Skeletal muscle satellite cell (primary cell): ENCODE measurements around the gene DDRGK1.
"Not testable (repeated sequence)": the region's sequence is repeated elsewhere in the genome, so short reads cannot be mapped to it uniquely, and the experiment has no call there.

Source experiments
- H3K27me3 ChIP-seq: 2 replicates; pipeline ENCODE4 v1.7.0; 2013; ENCODE audit warnings: low read length; ENCODE audit not compliant: control insufficient read depth, insufficient read depth
- H3K36me3 ChIP-seq: 2 replicates; pipeline ENCODE4 v1.7.0; 2013; ENCODE audit warnings: mild to moderate bottlenecking, control low read depth, low read length; ENCODE audit not compliant: insufficient read depth
- H3K4me1 ChIP-seq: 2 replicates; pipeline ENCODE4 v1.7.0; 2013; ENCODE audit warnings: low read length; ENCODE audit not compliant: control insufficient read depth, insufficient read depth
- H3K4me2 ChIP-seq: 2 replicates; pipeline ENCODE4 v1.7.0; 2013; ENCODE audit warnings: mild to moderate bottlenecking, low read length
- H3K4me3 ChIP-seq: 2 replicates; pipeline ENCODE4 v1.7.0; 2013; ENCODE audit warnings: low read length
- H3K9ac ChIP-seq: 2 replicates; pipeline ENCODE4 v1.7.0; 2013; ENCODE audit warnings: mild to moderate bottlenecking, low read depth, low read length, moderate library complexity
- H3K9me3 ChIP-seq: replicated peaks from 2 replicates; pipeline ENCODE4 v1.7.0; 2013; ENCODE audit warnings: mild to moderate bottlenecking, control low read depth, low read length

The DDRGK1 gene

DNA sequence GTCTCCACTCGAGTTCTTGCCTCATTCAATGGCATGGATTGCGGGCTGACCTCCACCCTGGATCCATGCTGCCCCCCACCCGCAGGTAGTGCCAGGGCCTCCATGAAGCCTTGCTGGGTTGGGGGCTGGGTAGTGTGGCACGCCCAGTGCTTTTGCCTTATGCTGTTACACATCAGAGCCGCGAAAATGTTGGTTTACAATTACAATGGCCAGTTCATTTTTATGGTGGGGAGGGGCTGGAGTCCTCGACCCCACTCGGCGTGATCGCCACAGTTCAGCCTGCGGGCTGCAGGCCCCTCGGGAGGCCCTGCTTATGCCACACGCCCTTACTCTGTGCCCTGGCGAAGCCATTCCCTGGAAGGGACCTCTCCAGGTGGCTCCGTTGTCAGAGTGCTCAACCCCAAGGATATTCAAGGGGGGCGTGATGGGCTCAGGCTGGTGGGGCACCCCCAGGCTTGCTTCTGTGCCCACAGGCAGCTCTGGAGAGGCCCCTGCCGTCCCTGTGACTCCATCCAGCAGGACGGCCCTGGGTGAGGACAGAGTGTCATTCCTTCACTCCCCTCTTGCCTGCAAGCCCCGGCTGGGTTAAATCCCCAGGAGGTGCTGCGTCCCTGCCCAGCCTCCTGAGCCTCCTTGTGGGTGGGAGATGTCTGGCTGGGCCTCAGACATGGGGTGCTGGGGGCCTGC is 19.7 kb upstream of the DDRGK1 start:
- H3K4me1 ChIP-seq, result peaks cover 10% of the 10 kb centered on the region
- no peaks in the 10 kb centered on the region for H3K27me3 ChIP-seq
- H3K36me3 ChIP-seq, result peaks cover 36% of the 10 kb centered on the region
- no peak overlapping the region for H3K9ac ChIP-seq
- H3K9me3 ChIP-seq, result no peaks in the 10 kb centered on the region
- no peak overlapping the region for H3K4me2 ChIP-seq
- H3K4me3 ChIP-seq, result no peak overlapping the region

DNA sequence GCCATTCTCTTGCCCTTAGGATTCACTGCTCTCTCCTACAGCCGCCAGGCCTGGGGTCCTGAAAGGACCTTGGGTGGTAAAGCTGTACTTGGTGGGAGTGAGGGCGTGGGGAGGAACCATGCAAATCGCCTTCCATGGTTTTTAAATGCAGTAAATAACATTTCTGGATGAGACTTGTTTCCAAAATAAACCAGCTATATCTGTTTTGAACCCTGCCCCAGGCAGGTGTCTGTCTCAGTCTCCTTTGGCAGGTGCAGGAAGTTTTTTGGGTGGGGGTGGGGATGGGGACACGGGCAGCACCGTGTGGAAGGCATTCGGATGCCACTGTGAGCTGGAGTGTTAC is 19.1 kb upstream of the DDRGK1 start:
- H3K4me3 ChIP-seq, result no peak overlapping the region
- peaks cover 10% of the 10 kb centered on the region for H3K4me1 ChIP-seq
- H3K36me3 ChIP-seq, result peaks cover 38% of the 10 kb centered on the region
- H3K9ac ChIP-seq, result no peak overlapping the region
- H3K9me3 ChIP-seq, result no peaks in the 10 kb centered on the region
- H3K27me3 ChIP-seq, result no peaks in the 10 kb centered on the region
- H3K4me2 ChIP-seq, result no peak overlapping the region

DNA sequence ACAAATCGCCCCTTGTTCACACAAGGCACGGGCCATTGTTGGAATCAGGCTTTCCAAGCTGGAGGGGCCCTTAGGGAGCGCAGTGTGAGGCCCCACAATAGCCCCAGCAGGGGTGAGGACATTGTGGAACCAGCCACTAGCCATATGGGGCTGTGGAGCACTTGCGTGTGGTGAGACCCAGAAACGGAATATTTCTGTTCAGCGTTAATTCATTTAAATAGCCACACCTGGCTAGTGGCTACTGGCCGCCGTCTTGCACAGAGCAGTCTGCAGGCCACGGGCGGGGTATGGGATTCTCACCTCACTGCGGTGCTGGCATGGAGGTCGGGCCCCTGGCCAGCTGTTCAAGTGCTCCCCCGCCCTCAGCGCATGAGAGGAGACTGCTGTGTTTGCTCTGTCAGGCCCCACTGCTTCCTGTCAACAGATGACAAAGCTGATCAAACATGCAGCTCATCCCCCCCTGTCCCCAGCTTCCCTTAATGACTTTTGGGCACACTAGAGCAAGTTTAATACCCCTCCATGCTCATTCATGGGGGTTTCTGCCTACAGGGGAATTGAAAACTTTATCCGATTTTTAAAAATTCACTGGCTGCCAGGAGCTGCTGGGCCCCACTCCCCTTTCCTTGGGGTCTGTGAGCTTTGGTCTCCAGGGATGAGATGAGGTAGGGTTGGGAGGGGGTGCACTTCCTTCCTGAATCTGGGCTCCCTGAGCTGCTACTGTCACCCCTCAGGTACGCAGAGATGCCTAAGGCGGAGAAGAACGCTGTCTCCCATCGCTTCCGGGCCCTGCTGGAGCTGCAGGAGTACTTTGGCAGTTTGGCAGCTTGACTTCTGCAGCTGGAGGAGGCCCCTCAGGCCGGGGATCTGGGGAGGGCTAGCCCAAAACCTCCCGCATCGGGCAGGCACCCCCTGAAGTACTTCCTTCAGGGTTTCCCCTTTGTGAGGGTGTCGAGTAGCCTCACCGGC is 18.4 kb upstream of the DDRGK1 start:
- Histone ChIP-seq H3K27me3 (no peaks in the 10 kb centered on the region), H3K9ac (no peak overlapping the region), H3K36me3 (peaks cover 39% of the 10 kb centered on the region)

DNA sequence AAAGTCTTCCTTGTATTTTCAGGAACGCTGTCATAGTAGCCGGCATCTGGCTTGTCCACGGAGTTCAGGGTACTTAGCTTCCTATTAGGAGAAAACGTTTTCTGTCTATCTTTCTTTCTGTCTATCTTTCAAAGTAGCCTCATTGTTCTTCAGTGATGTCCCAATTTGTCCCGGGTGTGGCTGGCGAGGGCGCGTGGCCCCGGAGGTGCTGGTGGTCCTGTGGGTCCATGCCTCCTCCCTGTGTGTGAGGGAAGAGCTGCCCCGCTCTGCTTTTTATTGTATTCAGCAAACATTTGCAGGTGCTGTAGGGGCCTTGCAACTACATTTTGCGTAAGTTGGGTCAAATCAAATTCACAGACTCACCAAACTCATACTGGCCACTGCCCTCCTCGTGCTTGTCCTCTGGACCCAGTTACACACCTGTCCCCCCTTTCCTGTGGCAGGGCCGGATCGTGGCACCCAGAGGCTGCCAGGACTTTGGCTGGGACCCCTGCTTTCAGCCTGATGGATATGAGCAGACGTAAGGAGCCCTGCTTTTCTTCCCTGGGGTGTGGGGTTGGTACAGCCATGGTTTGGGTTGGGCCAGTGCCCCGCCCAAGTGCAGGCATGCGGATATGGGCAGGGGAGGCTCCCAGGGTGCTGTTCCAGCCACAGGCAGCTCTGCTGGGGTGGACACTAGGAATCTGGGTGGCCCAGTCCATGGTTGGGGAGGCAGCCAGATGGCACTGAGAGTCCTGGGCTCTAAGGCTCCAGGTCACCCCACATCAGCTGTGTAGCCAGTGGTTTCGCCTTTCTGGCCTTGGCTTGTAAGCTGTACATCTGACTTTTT is 17.1 kb upstream of the DDRGK1 start:
- H3K9ac ChIP-seq, result no peak overlapping the region
- H3K36me3 ChIP-seq, result peaks cover 37% of the 10 kb centered on the region
- H3K4me3 ChIP-seq, result no peak overlapping the region
- peaks cover 10% of the 10 kb centered on the region for H3K4me1 ChIP-seq
- no peak overlapping the region for H3K4me2 ChIP-seq
- H3K9me3 ChIP-seq, result no peaks in the 10 kb centered on the region
- H3K27me3 ChIP-seq, result no peaks in the 10 kb centered on the region

More for the DNA sequence above, 18.4 kb upstream of the DDRGK1 start:
- Histone ChIP-seq H3K4me3 (no peak overlapping the region), H3K4me1 (peaks cover 10% of the 10 kb centered on the region), H3K4me2 (no peak overlapping the region), H3K9me3 (no peaks in the 10 kb centered on the region)

DNA sequence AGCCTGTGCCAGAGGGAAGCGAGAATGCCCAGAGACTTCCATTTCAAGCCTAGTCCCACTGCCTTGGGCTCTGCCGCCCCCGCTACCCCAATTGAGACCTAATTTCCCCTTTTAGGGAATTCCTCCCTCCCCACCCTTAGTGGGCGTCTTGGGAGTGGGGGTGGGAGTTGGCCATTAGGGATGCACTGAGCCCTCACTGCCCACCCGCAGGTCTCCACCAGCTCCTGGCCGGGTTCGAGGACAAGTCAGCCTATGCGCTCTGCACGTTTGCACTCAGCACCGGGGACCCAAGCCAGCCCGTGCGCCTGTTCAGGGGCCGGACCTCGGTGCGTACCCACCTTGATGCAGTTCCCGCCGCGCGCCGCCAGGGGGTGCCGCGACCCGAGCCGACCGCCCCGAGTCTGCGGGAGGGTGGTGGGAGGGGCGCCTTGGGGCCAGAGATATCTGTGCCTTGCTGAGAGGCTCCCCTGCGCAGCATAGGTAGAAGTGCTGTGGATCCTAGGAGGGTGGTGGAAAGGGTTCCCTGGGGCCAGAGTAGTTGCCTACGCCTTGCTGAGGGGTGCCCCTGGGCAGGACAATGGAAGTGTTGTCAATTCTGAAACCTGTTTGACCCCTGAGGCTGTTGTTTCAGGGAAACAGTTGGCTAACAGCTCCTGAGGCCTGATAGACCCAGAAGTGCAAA is 14.0 kb upstream of the DDRGK1 start:
- H3K4me1 ChIP-seq, result peaks cover 6% of the 10 kb centered on the region
- no peak overlapping the region for H3K9ac ChIP-seq
- H3K36me3 ChIP-seq, result peaks cover 53% of the 10 kb centered on the region
- no peaks in the 10 kb centered on the region for H3K27me3 ChIP-seq
- no peak overlapping the region for H3K4me2 ChIP-seq
- no peak overlapping the region for H3K4me3 ChIP-seq
- H3K9me3 ChIP-seq, result no peaks in the 10 kb centered on the region

DNA sequence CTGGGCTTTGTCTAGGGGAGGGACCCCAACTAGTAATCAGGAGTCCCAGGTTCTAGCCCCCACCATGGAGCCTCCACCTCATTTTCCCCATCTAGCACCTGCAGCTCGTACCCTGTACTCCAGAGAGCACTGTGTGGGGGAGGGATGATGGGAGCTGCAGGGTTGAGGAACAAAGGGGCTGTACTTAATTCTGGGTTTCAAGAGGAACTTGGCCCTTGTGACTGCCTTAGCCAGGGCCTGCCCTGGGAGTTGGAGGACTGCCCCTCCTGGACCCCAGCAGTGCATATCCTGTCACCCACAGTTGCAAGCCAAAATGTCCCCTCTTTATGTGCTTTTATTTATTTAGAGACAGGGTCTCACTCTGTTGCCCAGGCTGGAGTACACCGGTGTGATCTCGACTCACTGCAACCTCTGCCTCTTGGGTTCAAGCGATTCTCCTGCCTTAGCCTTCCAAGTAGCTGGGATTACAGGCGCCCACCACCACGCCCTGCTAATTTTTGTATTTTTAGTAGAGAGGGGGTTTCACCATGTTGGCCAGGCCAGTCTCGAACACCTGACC is 11.0 kb upstream of the DDRGK1 start:
- not testable (repeated sequence) for H3K27me3 ChIP-seq, H3K4me3 ChIP-seq, H3K9me3 ChIP-seq, H3K9ac ChIP-seq, H3K4me1 ChIP-seq, H3K4me2 ChIP-seq
- H3K36me3 ChIP-seq, result peaks cover 35% of the 10 kb centered on the region

DNA sequence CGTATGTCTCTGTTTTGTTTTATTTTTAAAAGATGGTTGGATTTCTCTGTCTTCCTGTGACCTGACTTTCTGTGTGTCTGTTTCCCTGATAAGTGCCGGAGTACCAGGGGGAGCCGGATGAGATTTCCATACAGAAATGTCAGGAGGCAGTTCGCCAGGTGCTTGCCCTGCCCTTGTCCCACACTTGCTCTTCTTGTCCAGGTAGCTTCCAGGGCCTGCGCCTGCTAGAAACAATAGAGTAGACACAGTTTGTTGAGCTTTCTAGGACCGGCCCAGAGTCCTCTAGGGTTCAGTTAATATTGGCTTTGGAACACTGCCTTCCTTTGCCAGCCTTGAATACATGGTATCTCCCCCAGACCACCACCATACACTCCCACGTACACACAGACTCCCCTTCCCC is 8.7 kb upstream of the DDRGK1 start:
- no peak overlapping the region for H3K9ac ChIP-seq
- H3K4me1 ChIP-seq, result peaks cover 12% of the 10 kb centered on the region
- no peak overlapping the region for H3K4me3 ChIP-seq
- no peaks in the 10 kb centered on the region for H3K9me3 ChIP-seq
- H3K36me3 ChIP-seq, result peaks cover 26% of the 10 kb centered on the region
- no peaks in the 10 kb centered on the region for H3K27me3 ChIP-seq
- H3K4me2 ChIP-seq, result no peak overlapping the region

DNA sequence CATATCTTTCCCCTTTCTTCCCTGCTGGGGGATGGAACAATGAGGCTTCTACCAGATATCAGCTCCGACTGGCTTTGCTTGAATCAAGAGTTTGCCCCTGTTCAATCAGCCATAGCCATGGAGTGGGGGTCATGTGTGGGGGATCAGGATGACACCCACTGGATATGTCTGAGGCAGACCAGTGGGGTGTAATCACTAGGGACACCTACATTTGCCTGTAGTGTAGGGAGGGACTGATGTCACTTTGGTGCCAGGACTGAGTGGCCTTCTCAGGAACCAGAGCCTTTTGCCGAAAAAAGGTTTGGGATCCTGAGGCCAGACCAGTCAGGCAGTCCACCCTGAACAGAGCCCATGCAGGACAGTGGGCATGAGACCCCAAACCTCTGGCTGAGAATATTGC is 5.9 kb upstream of the DDRGK1 start:
- no peaks in the 10 kb centered on the region for H3K9me3 ChIP-seq
- H3K4me1 ChIP-seq, result peaks cover 16% of the 10 kb centered on the region
- no peaks in the 10 kb centered on the region for H3K27me3 ChIP-seq
- peak overlapping the region; percentile 92 for H3K9ac ChIP-seq
- peak overlapping the region; percentile 97 for H3K4me2 ChIP-seq
- H3K4me3 ChIP-seq, result peak overlapping the region; percentile 92
- H3K36me3 ChIP-seq, result peaks cover 19% of the 10 kb centered on the region

DNA sequence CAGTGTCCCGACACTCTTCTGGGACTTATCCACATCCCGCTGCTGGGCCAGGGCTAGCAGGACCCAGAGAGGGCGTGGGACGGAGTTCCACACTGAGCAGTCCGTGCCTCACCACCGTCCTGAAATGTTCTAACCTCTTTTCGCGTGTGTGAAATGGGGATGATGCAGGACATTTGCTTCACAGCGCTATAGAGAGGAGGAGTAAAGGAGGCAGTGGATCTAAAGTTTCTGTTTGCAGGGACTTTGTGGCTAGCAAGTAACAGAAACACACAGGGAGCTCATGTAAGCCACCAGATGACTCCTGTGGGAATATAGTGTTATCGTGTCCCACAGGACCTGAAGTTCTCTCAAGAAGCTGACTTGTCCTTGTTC is 5.5 kb upstream of the DDRGK1 start:
- H3K36me3 ChIP-seq, result peaks cover 15% of the 10 kb centered on the region
- peak overlapping the region; percentile 97 for H3K4me2 ChIP-seq
- H3K9ac ChIP-seq, result peak overlapping the region; percentile 92
- H3K9me3 ChIP-seq, result no peaks in the 10 kb centered on the region
- peaks cover 16% of the 10 kb centered on the region for H3K4me1 ChIP-seq
- H3K27me3 ChIP-seq, result no peaks in the 10 kb centered on the region
- peak overlapping the region; percentile 92 for H3K4me3 ChIP-seq

DNA sequence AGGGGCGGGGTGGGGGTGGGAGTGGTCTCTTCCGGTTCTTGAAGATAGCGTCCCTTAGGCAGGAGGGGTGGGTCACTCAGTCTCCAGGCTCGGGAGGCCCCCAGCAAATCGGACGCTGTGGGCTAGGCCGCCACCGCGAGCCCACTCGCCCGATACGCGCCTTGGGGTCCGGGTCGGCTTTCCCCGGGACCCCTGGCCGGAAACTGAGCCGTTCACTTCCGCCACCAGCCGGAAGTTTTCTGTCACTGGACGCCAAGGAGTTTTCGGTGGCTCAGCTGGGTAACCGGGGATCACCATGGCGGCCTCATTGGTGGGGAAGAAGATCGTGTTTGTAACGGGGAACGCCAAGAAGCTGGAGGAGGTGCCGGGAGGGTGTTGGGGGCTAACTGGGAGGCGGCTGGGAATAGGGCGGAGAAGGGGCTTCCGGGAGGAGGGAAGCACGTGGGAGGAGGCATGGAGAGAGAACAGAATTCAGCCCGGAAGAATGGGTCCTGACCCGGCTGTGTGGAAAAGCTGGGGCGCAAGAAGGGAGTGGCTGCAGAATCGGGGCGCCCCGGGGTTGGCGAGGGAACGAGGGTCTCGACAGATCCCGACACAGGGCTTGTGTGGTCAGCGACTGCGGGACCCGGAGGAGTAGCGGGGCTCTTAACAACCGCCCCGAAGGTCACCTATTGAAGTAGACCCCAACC is 4.9 kb upstream of the DDRGK1 start, which contains the start of gene ITPA:
Gene ITPA (plus strand): TSS at position 242 of the 689 bp plus-strand sequence. CDS start 54 bp downstream, at position 296.
- peak within 1 kb of the TSS; percentile 92 for H3K4me3 ChIP-seq
- H3K9me3 ChIP-seq, result no peaks in the 10 kb centered on the region
- peaks cover 16% of the 10 kb centered on the region for H3K4me1 ChIP-seq
- peaks cover 13% of the 10 kb centered on the region for H3K36me3 ChIP-seq
- H3K4me2 ChIP-seq, result peak within 1 kb of the TSS; percentile 97
- H3K9ac ChIP-seq, result peak within 1 kb of the TSS; percentile 92
- no peaks in the 10 kb centered on the region for H3K27me3 ChIP-seq
